Neuronal stem cell (in vitro differentiated cells): ENCODE results near the gene MAPK14.
"Not testable (repeated sequence)": the region's sequence is repeated elsewhere in the genome, so short reads cannot be mapped to it uniquely, and the experiment has no call there.

Experiments
- DNase-seq: peaks from one replicate; pipeline ENCODE4 v3.0.0-alpha.2; 2013; ENCODE audit warnings: low spot score
- H2AFZ ChIP-seq: one replicate; pipeline ENCODE4 v1.6.1; 2013; ENCODE audit warnings: mild to moderate bottlenecking, low read length, inconsistent platforms
- H2AK5ac ChIP-seq: 2 replicates; pipeline ENCODE4 v1.6.1; 2013; ENCODE audit warnings: low read depth, mild to moderate bottlenecking, inconsistent platforms, low read length, moderate library complexity, mixed read lengths
- H2BK120ac ChIP-seq: 2 replicates; pipeline ENCODE4 v1.6.1; 2013; ENCODE audit warnings: low read depth, mild to moderate bottlenecking, inconsistent platforms, low read length, moderate library complexity, mixed read lengths
- H2BK12ac ChIP-seq: one replicate; pipeline ENCODE4 v1.6.1; 2013; ENCODE audit warnings: low read length, inconsistent platforms
- H2BK15ac ChIP-seq: 2 replicates; pipeline ENCODE4 v1.6.1; 2013; ENCODE audit warnings: mild to moderate bottlenecking, low read length, inconsistent platforms, mixed read lengths
- H2BK5ac ChIP-seq: one replicate; pipeline ENCODE4 v1.6.1; 2013; ENCODE audit warnings: inconsistent platforms, mild to moderate bottlenecking, low read length, moderate library complexity
- H3K14ac ChIP-seq: one replicate; pipeline ENCODE4 v1.6.1; 2013; ENCODE audit warnings: low read length, inconsistent platforms
- H3K18ac ChIP-seq: 2 replicates; pipeline ENCODE4 v1.6.1; 2013; ENCODE audit warnings: low read length, inconsistent platforms
- H3K23ac ChIP-seq: 2 replicates; pipeline ENCODE4 v1.6.1; 2013; ENCODE audit warnings: low read depth, mild to moderate bottlenecking, mixed read lengths, low read length, inconsistent platforms; ENCODE audit not compliant: poor library complexity
- H3K27ac ChIP-seq: replicated peaks from 3 replicates; pipeline ENCODE4 v1.5.1; 2013; ENCODE audit warnings: low read length, inconsistent platforms
- H3K27me3 ChIP-seq, 3 experiments: 2 replicates each; pipeline ENCODE4 v1.6.1; 2013; ENCODE audit warnings: low read length in 3 of 3, mild to moderate bottlenecking in 2 of 3, inconsistent platforms in 1 of 3, low read depth in 1 of 3, mixed read lengths in 1 of 3, moderate library complexity in 1 of 3; ENCODE audit not compliant: control insufficient read depth in 3 of 3, insufficient read depth in 3 of 3
- H3K36me3 ChIP-seq, 2 donors: replicated peaks in 1 of 2; 2 replicates each; pipeline ENCODE4 v1.6.1; 2013; ENCODE audit warnings: low read length in 2 of 2; ENCODE audit not compliant: control insufficient read depth in 2 of 2, insufficient read depth in 2 of 2
- H3K4ac ChIP-seq: 2 replicates; pipeline ENCODE4 v1.6.1; 2013; ENCODE audit warnings: inconsistent platforms, mild to moderate bottlenecking, low read length, moderate library complexity
- H3K4me1 ChIP-seq, 2 donors: 1 replicate in 1 of 2; 2 replicates in 1 of 2; pipeline ENCODE4 v1.6.1; 2013; ENCODE audit warnings: low read length in 2 of 2, low read depth in 1 of 2; ENCODE audit not compliant: control insufficient read depth in 2 of 2, insufficient read depth in 1 of 2
- H3K4me2 ChIP-seq: one replicate; pipeline ENCODE4 v1.6.1; 2013; ENCODE audit warnings: mild to moderate bottlenecking, low read length, inconsistent platforms; ENCODE audit not compliant: insufficient read depth, poor library complexity, severe bottlenecking
- H3K4me3 ChIP-seq, 2 donors: 2 replicates each; pipeline ENCODE4 v1.5.1; 2013; ENCODE audit warnings: low read length in 2 of 2, mild to moderate bottlenecking in 2 of 2, inconsistent platforms in 1 of 2, moderate library complexity in 1 of 2
- H3K79me1 ChIP-seq: one replicate; pipeline ENCODE4 v1.6.1; 2013; ENCODE audit warnings: low read depth, mild to moderate bottlenecking, inconsistent platforms, low read length, moderate library complexity
- H3K9ac ChIP-seq: one replicate; pipeline ENCODE4 v1.6.1; 2013; ENCODE audit warnings: mild to moderate bottlenecking, low read depth, low read length, inconsistent platforms; ENCODE audit not compliant: poor library complexity
- H3K9me3 ChIP-seq, 2 donors: replicated peaks in 1 of 2; 2 replicates each; pipeline versions ENCODE3 to v1.6.1; 2013; ENCODE audit warnings: low read length in 2 of 2, mild to moderate bottlenecking in 2 of 2, inconsistent platforms in 1 of 2, low read depth in 1 of 2, mixed read lengths in 1 of 2, moderate library complexity in 1 of 2; ENCODE audit not compliant: control insufficient read depth in 2 of 2, insufficient read depth in 1 of 2
- H4K8ac ChIP-seq: one replicate; pipeline ENCODE4 v1.6.1; 2013; ENCODE audit warnings: low read depth, mild to moderate bottlenecking, inconsistent platforms, low read length, moderate library complexity
- H4K91ac ChIP-seq: one replicate; pipeline ENCODE4 v1.6.1; 2013; ENCODE audit warnings: low read length, low read depth, mild to moderate bottlenecking, inconsistent platforms; ENCODE audit not compliant: poor library complexity
- WGBS, 2 donors: extraction: QIAGEN DNeasy Blood & Tissue Kit; methylation state at CpG; one replicate each; pipeline ENCODE4 v1.1.7; 2013; ENCODE audit warnings: missing lambda C conversion rate in 2 of 2, mixed read lengths in 1 of 2; ENCODE audit not compliant: insufficient read length in 2 of 2, insufficient replicate concordance in 1 of 2; ENCODE audit errors: extremely low coverage in 2 of 2; 5-methylcytosine and 5-hydroxymethylcytosine counted together

MAPK14 gene

GRCh38 chr6:36079601-36080000 is 52.0 kb downstream of the MAPK14 start:
- Histone ChIP-seq H3K9ac (no peak overlapping the region), H3K18ac (no peak overlapping the region), H4K91ac (no peak overlapping the region), H3K4ac (no peak overlapping the region), H3K27ac (no peak overlapping the region), H2AK5ac (no peak overlapping the region), H3K14ac (no peak overlapping the region), H2AFZ (no peak overlapping the region), H3K4me2 (no peak overlapping the region), H3K27me3 (no peaks in the 10 kb centered on the region), H3K36me3 (peaks cover 26 to 86% of the 10 kb centered on the region in 2 donors), H4K8ac (no peak overlapping the region), H3K9me3 (peaks cover 13 to 39% of the 10 kb centered on the region in 2 donors), H3K23ac (no peak overlapping the region), H3K79me1 (no peaks in the 10 kb centered on the region), H2BK120ac (no peak overlapping the region), H2BK12ac (no peak overlapping the region), H2BK15ac (no peak overlapping the region), H2BK5ac (no peak overlapping the region), H3K4me3 (no peak overlapping the region), H3K4me1 (no peaks in the 10 kb centered on the region)
- WGBS, 2 donors = no CpG with 5 or more reads among the region's 2 CpGs
- DNase-seq = no peak

- no CpG with 5 or more reads among the region's 1 CpG for WGBS, 2 donors
These were observed 54.7 kb downstream of the MAPK14 start for GRCh38 chr6:36082318-36082717.

GRCh38 chr6:36083446-36083845 is 55.8 kb downstream of the MAPK14 start:
- Histone ChIP-seq H3K4me1 (no peaks in the 10 kb centered on the region), H3K9me3 (peaks cover 13 to 44% of the 10 kb centered on the region in 2 donors), H4K8ac (no peak overlapping the region), H3K4me2 (no peak overlapping the region), H2BK5ac (no peak overlapping the region), H3K4me3 (no peak overlapping the region), H3K27me3 (no peaks in the 10 kb centered on the region), H3K14ac (no peak overlapping the region), H3K27ac (no peak overlapping the region), H2BK120ac (no peak overlapping the region), H2AK5ac (no peak overlapping the region), H3K9ac (no peak overlapping the region), H3K36me3 (peaks cover 26 to 64% of the 10 kb centered on the region in 2 donors), H2BK12ac (no peak overlapping the region), H3K23ac (no peak overlapping the region), H3K18ac (no peak overlapping the region), H2AFZ (no peak overlapping the region), H3K79me1 (no peaks in the 10 kb centered on the region), H2BK15ac (no peak overlapping the region), H3K4ac (no peak overlapping the region), H4K91ac (no peak overlapping the region)
- no CpG with 5 or more reads among the region's 3 CpGs for WGBS, 2 donors
- no peak for DNase-seq

More at GRCh38 chr6:36082318-36082717, 54.7 kb downstream of the MAPK14 start:
- H2BK12ac ChIP-seq = no peak overlapping the region
- no peak for DNase-seq
- H3K27ac ChIP-seq = no peak overlapping the region
- H3K9ac ChIP-seq = no peak overlapping the region
- no peak overlapping the region for H2BK15ac ChIP-seq
- no peak overlapping the region for H2AK5ac ChIP-seq
- no peak overlapping the region for H3K18ac ChIP-seq
- H3K79me1 ChIP-seq = no peaks in the 10 kb centered on the region
- no peak overlapping the region for H3K4ac ChIP-seq
- no peaks in the 10 kb centered on the region for H3K27me3 ChIP-seq
- H2BK5ac ChIP-seq = no peak overlapping the region
- H2AFZ ChIP-seq = no peak overlapping the region
- H3K4me2 ChIP-seq = no peak overlapping the region
- no peak overlapping the region for H3K23ac ChIP-seq
- no peak overlapping the region for H3K14ac ChIP-seq
- no peak overlapping the region for H3K4me3 ChIP-seq
- no peak overlapping the region for H4K8ac ChIP-seq
- H3K4me1 ChIP-seq = no peaks in the 10 kb centered on the region
- peaks cover 13 to 44% of the 10 kb centered on the region in 2 donors for H3K9me3 ChIP-seq
- peaks cover 28 to 75% of the 10 kb centered on the region in 2 donors for H3K36me3 ChIP-seq
- H2BK120ac ChIP-seq = no peak overlapping the region
- no peak overlapping the region for H4K91ac ChIP-seq

- not testable (repeated sequence) for H3K4ac ChIP-seq, H3K9ac ChIP-seq, H2BK120ac ChIP-seq, H2AK5ac ChIP-seq, H2AFZ ChIP-seq, H2BK5ac ChIP-seq, H3K4me3 ChIP-seq, H4K8ac ChIP-seq, H3K14ac ChIP-seq, H3K18ac ChIP-seq, H2BK12ac ChIP-seq, H3K27me3 ChIP-seq, H2BK15ac ChIP-seq, DNase-seq, H3K4me1 ChIP-seq, H3K79me1 ChIP-seq, H4K91ac ChIP-seq, H3K4me2 ChIP-seq, H3K23ac ChIP-seq, H3K27ac ChIP-seq
- Histone ChIP-seq H3K36me3 (peaks cover 15 to 34% of the 10 kb centered on the region in 2 donors), H3K9me3 (peaks cover 7 to 19% of the 10 kb centered on the region in 2 donors)
- WGBS, 2 donors = no CpG with 5 or more reads among the region's 5 CpGs
These were observed 60.6 kb downstream of the MAPK14 start for GRCh38 chr6:36088204-36088603.
